Nephron progenitor cell (in vitro differentiated cells): Measurements from ENCODE around the gene CCNY.
"Not testable (repeated sequence)": the region's sequence is repeated elsewhere in the genome, so short reads cannot be mapped to it uniquely, and the experiment has no call there.

Experiments
- DNase-seq: peaks from one replicate; pipeline ENCODE4 v3.0.0; 2021
- H3K27ac Mint-ChIP-seq: 2 replicates; pipeline ENCODE4 v1.8.0; 2021; ENCODE audit warnings: mild to moderate bottlenecking, moderate library complexity, mixed read lengths
- H3K27me3 Mint-ChIP-seq: 2 replicates; pipeline ENCODE4 v1.8.0; 2021; ENCODE audit warnings: mild to moderate bottlenecking, low read depth, mixed read lengths; ENCODE audit not compliant: poor library complexity
- H3K36me3 Mint-ChIP-seq: 2 replicates; pipeline ENCODE4 v1.8.0; 2021; ENCODE audit warnings: low read depth, mixed read lengths
- H3K4me1 Mint-ChIP-seq: 2 replicates; pipeline ENCODE4 v1.8.0; 2021; ENCODE audit warnings: mixed read lengths
- H3K4me3 Mint-ChIP-seq: 2 replicates; pipeline ENCODE4 v1.8.0; 2021; ENCODE audit warnings: mild to moderate bottlenecking, moderate library complexity, mixed read lengths
- H3K9me3 Mint-ChIP-seq: 2 replicates; pipeline ENCODE4 v1.8.0; 2021; ENCODE audit warnings: mild to moderate bottlenecking, moderate library complexity, mixed read lengths
- CTCF ChIP-seq: fragments of 200-600 bp; sonication (generic); IDR thresholded peaks from 2 replicates; pipeline ENCODE4 v1.5.0; 2021; ENCODE audit warnings: antibody characterized with exemption

The CCNY gene

GRCh38 chr10:35353805-35354204 is 17.5 kb downstream of the CCNY start:
- no peak overlapping the region for H3K27ac Mint-ChIP-seq
- peaks cover 53% of the 10 kb centered on the region for H3K4me1 Mint-ChIP-seq
- H3K4me3 Mint-ChIP-seq = no peak overlapping the region
- no peak for TF ChIP-seq CTCF
- H3K27me3 Mint-ChIP-seq = no peaks in the 10 kb centered on the region
- no peak for DNase-seq
- no peaks in the 10 kb centered on the region for H3K36me3 Mint-ChIP-seq
- no peaks in the 10 kb centered on the region for H3K9me3 Mint-ChIP-seq

- H3K4me3 Mint-ChIP-seq, H3K27ac Mint-ChIP-seq, H3K36me3 Mint-ChIP-seq, H3K9me3 Mint-ChIP-seq, H3K27me3 Mint-ChIP-seq, DNase-seq: not testable (repeated sequence)
- H3K4me1 Mint-ChIP-seq = peaks cover 49% of the 10 kb centered on the region
Observed at GRCh38 chr10:35354257-35354656, 17.9 kb downstream of the CCNY start.

- peaks cover 6% of the 10 kb centered on the region for H3K36me3 Mint-ChIP-seq
- DNase-seq = no peak
- no peak overlapping the region for H3K4me3 Mint-ChIP-seq
- no peaks in the 10 kb centered on the region for H3K9me3 Mint-ChIP-seq
- H3K27me3 Mint-ChIP-seq = no peaks in the 10 kb centered on the region
- H3K4me1 Mint-ChIP-seq = peaks cover 31% of the 10 kb centered on the region
- no peak for TF ChIP-seq CTCF
- H3K27ac Mint-ChIP-seq = no peak overlapping the region
Observed at GRCh38 chr10:35355971-35356724, 19.8 kb downstream of the CCNY start.

- Mint-ChIP-seq H3K9me3 (no peaks in the 10 kb centered on the region), H3K27ac (no peak overlapping the region), H3K4me3 (no peak overlapping the region), H3K27me3 (no peaks in the 10 kb centered on the region), H3K4me1 (peaks cover 28% of the 10 kb centered on the region), H3K36me3 (peaks cover 6% of the 10 kb centered on the region)
- DNase-seq = no peak
- no peak for TF ChIP-seq CTCF
Observed at GRCh38 chr10:35356725-35357092, 20.4 kb downstream of the CCNY start.

GRCh38 chr10:35359056-35359455 is 22.7 kb downstream of the CCNY start:
- peaks cover 12% of the 10 kb centered on the region for H3K36me3 Mint-ChIP-seq
- H3K27ac Mint-ChIP-seq = no peak overlapping the region
- no peak overlapping the region for H3K4me3 Mint-ChIP-seq
- no peaks in the 10 kb centered on the region for H3K9me3 Mint-ChIP-seq
- no peak for TF ChIP-seq CTCF
- DNase-seq = no peak
- no peaks in the 10 kb centered on the region for H3K27me3 Mint-ChIP-seq
- H3K4me1 Mint-ChIP-seq = peaks cover 6% of the 10 kb centered on the region

- Mint-ChIP-seq H3K27ac (peak overlapping the region; percentile 14), H3K4me3 (no peak overlapping the region), H3K36me3 (peaks cover 12% of the 10 kb centered on the region), H3K9me3 (no peaks in the 10 kb centered on the region), H3K27me3 (no peaks in the 10 kb centered on the region), H3K4me1 (peaks cover 6% of the 10 kb centered on the region)
- no peak for TF ChIP-seq CTCF
- DNase-seq = no peak
Observed at GRCh38 chr10:35359873-35360272, 23.6 kb downstream of the CCNY start.
